ENCODE measurements around the gene NEDD4L.
A peak's percentile ranks its signal among the peaks of the same experiment; 100 is the strongest.

The NEDD4L gene

GRCh38 chr18:58229162-58229561, 185.1 kb downstream of the NEDD4L start:
- TF ChIP-seq, protein P1, sequence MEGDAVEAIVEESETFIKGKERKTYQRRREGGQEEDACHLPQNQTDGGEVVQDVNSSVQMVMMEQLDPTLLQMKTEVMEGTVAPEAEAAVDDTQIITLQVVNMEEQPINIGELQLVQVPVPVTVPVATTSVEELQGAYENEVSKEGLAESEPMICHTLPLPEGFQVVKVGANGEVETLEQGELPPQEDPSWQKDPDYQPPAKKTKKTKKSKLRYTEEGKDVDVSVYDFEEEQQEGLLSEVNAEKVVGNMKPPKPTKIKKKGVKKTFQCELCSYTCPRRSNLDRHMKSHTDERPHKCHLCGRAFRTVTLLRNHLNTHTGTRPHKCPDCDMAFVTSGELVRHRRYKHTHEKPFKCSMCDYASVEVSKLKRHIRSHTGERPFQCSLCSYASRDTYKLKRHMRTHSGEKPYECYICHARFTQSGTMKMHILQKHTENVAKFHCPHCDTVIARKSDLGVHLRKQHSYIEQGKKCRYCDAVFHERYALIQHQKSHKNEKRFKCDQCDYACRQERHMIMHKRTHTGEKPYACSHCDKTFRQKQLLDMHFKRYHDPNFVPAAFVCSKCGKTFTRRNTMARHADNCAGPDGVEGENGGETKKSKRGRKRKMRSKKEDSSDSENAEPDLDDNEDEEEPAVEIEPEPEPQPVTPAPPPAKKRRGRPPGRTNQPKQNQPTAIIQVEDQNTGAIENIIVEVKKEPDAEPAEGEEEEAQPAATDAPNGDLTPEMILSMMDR (IDR thresholded peaks at IDR 0.05; ENCODE audit: low read depth, low read length, missing control alignments), result no peak
- H3K4me3 ChIP-seq (ENCODE audit: low read depth, low read length), result no peak overlapping the region
- no peak for DNase-seq (ENCODE audit: low read depth)

DNA sequence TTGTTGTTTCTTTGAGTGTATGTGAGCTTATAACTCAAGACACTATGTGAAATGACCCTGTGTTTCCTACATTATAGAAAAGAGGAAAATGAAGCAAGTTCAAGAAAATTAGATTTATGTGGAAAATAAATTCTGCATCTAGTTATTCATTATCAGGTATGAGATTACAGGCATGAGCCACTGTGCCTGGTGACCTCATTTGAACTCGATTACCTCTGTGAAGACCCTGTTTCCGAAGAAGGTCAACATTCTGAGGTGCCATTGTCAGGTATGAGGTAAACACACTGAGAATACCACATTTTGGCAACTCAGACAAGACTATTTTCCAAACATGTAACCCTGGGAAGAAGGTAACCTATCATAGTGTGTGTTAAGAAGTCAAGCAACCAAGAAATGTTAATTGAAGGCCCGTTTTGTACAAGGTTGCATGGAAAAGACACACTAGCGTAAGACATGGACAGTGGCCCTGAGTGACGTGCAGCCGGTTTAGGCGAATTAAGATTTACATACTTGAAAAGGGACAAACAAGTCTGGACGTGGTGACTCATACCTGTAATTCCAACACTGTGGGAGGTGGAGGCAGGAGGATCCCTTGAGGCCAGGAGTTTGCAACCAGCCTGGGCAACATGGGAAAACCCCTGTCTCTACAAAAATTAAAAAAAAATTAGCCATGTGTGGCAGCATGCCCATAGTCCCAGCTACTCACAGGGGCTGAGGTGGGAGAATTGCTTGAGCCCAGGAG, 186.6 kb downstream of the NEDD4L start:
- no peak overlapping the region for H3K4me3 ChIP-seq (ENCODE audit: low read depth, low read length)
- TF ChIP-seq, protein P1 (IDR thresholded peaks at IDR 0.05; ENCODE audit: low read depth, low read length, missing control alignments), result no peak
- DNase-seq (ENCODE audit: low read depth), result no peak

DNA sequence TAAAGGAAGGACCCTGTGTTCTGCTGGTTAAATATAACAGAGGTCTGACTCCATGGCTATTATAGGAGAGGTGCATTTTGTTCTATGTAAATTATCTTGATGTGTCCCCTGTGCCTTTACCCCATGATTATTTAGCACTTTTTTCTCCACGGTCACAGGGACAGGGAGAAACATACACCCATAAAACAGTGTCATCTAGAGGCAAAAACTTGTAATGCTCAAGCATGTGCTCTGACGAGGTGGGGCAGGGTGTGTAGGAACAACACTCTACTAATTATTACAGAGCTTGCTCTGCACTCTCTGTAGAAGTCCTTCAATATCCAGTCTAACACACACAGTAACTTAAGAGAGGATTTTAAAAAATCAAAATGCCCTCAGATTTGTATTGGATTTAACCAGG, 187.9 kb downstream of the NEDD4L start:
- no peak overlapping the region for H3K4me3 ChIP-seq (ENCODE audit: low read depth, low read length)
- no peak for DNase-seq (ENCODE audit: low read depth)
- TF ChIP-seq, protein P1 (IDR thresholded peaks at IDR 0.05; ENCODE audit: low read depth, low read length, missing control alignments), result peak; percentile 46

DNA sequence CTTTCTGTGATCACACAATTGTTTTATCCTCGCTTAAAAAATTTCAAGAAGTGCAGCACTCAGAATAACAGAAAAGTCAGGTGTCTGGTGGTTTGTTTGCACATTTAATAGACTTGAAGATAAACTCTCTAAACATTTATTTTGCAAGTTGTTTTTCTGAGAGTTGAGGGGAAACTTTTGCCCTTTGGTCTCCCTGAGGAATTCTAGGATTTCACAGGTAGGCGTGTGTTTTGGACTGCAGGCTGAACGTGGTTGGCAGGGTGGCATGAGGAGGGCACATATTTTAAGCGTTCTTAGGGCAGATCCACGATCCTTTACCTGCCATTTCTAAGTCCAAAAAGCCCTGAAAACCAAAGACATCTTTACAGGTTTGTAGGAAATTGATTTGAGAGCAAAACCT, 188.6 kb downstream of the NEDD4L start:
- no peak for DNase-seq (ENCODE audit: low read depth)
- H3K4me3 ChIP-seq (ENCODE audit: low read depth, low read length), result no peak overlapping the region
- TF ChIP-seq, protein P1 (IDR thresholded peaks at IDR 0.05; ENCODE audit: low read depth, low read length, missing control alignments), result no peak

DNA sequence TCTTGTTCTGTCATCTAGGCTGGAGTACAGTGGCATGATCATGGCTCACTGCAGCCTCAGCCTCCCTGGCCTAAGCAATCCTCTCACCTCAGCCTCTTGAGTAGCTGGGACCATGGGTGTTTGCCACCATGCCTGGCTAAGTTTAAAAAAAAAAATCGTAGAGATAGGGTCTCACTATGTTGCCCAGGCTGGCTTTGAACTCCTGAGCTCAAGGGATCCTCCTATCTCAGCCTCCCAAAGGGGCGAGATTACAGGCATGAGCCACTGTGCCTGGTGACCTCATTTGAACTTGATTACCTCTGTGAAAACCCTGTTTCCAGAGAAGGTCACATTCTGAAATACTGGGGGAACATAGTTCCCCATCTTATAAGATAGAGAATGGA, 190.3 kb downstream of the NEDD4L start:
- TF ChIP-seq, protein P1 (IDR thresholded peaks at IDR 0.05; ENCODE audit: low read depth, low read length, missing control alignments), result no peak
- H3K4me3 ChIP-seq (ENCODE audit: low read depth, low read length), result no peak overlapping the region
- DNase-seq (ENCODE audit: low read depth), result no peak

- H3K4me3 ChIP-seq (ENCODE audit: low read depth, low read length), result no peak overlapping the region
- no peak for DNase-seq (ENCODE audit: low read depth)
- TF ChIP-seq, protein P1 (IDR thresholded peaks at IDR 0.05; ENCODE audit: low read depth, low read length, missing control alignments), result no peak
Observed at GRCh38 chr18:58235001-58235436, 191.0 kb downstream of the NEDD4L start.

DNA sequence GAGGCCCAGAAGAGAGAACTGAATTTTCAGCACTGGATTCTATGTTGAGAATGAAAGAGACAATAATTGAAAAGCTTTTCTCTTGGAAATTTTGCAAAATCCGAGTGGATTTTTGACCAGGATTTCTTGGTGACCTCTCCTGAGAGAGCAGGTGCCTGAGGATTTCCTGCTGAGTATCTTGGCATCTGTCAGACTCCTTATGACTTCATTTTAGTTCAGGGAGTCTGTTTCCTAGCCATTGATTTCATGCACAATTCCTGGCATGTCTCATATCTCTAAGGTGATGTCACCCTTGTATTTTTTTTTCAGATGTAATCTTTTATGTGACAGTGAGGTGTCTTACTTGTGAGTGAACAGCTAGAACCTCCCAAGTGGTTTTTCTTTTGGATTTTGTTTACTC, 195.9 kb downstream of the NEDD4L start:
- no peak overlapping the region for H3K4me3 ChIP-seq (ENCODE audit: low read depth, low read length)
- no peak for DNase-seq (ENCODE audit: low read depth)
- TF ChIP-seq, protein P1 (IDR thresholded peaks at IDR 0.05; ENCODE audit: low read depth, low read length, missing control alignments), result no peak
